GM12891 (cell line): ENCODE data around the gene KAZN.

Experiments used
- PAX5 ChIP-seq: IDR thresholded peaks from 2 replicates; pipeline ENCODE4 v1.6.1; 2011; ENCODE audit warnings: low read length, moderate library complexity, mild to moderate bottlenecking; ENCODE audit not compliant: insufficient read depth, severe bottlenecking
- POLR2A ChIP-seq: IDR thresholded peaks from 2 replicates; pipeline ENCODE4 v1.6.1; 2011; ENCODE audit warnings: low read depth, low read length, control low read depth
- POLR2AphosphoS5 ChIP-seq: IDR thresholded peaks from 2 replicates; pipeline ENCODE4 v1.6.1; 2011; ENCODE audit warnings: low read depth, low read length, control low read depth
- SPI1 ChIP-seq: IDR thresholded peaks from 2 replicates; pipeline ENCODE4 v1.6.1; 2011; ENCODE audit warnings: low read depth, low read length, control low read depth
- TAF1 ChIP-seq: IDR thresholded peaks from 2 replicates; pipeline ENCODE4 v1.6.1; 2011; ENCODE audit warnings: low read depth, low read length, control low read depth

DNA sequence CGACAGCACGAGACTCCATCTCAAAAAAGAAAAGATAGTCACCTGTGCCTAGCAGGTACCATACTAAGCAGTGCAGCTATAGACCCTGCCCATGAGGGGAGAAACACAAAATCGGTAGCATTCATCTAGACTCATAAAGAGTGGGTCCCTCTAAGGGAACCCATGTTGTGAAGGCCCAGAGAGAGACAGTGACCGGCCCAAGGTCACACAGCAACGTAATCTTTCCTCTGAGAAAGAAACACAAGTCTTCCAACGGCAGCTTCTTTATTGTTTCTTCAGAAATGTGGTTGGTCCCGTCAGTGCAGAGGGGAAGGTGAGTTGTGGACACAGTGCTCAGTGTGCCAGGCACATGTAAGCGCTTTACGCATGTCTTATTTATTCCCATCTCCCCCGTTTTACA lies 356.4 kb downstream of the KAZN start:
- TF ChIP-seq POLR2A, result no peak
- TF ChIP-seq POLR2AphosphoS5, result no peak
- no peak for TF ChIP-seq TAF1
- TF ChIP-seq SPI1, result no peak
- no peak for TF ChIP-seq PAX5
